DMS79 (cell line): ENCODE data around the gene IL18R1.

Source experiments
- DNase-seq: peaks from one replicate; lab custom pipeline; 2025; lab: John Stamatoyannopoulos, UW

Gene IL18R1

GRCh38 chr2:102345329-102345920, 10.2 kb upstream of the IL18R1 start:
- no peak for DNase-seq

GRCh38 chr2:102346381-102347130, 9.0 kb upstream of the IL18R1 start:
- no peak for DNase-seq

GRCh38 chr2:102350137-102350793, 5.3 kb upstream of the IL18R1 start:
- DNase-seq: no peak

- DNase-seq: no peak
Measured at GRCh38 chr2:102356381-102356712, 751 bp downstream of the IL18R1 start.

- no peak for DNase-seq
Measured at GRCh38 chr2:102356741-102357140, 1.1 kb downstream of the IL18R1 start.

GRCh38 chr2:102357937-102358336, 2.3 kb downstream of the IL18R1 start:
- no peak for DNase-seq

GRCh38 chr2:102358496-102358895, 2.9 kb downstream of the IL18R1 start:
- DNase-seq: no peak

GRCh38 chr2:102359527-102359926, 3.9 kb downstream of the IL18R1 start:
- no peak for DNase-seq

GRCh38 chr2:102361632-102362241, 6.1 kb downstream of the IL18R1 start:
- no peak for DNase-seq

- DNase-seq: no peak
Measured at GRCh38 chr2:102365763-102366162, 10.2 kb downstream of the IL18R1 start.

GRCh38 chr2:102366406-102367112, 11.0 kb downstream of the IL18R1 start:
- no peak for DNase-seq

GRCh38 chr2:102367331-102367971, 11.9 kb downstream of the IL18R1 start:
- DNase-seq: no peak

- DNase-seq: no peak
Measured at GRCh38 chr2:102368461-102369109, 13.0 kb downstream of the IL18R1 start.

- no peak for DNase-seq
Measured at GRCh38 chr2:102369866-102370265, 14.3 kb downstream of the IL18R1 start.

- DNase-seq: no peak
Measured at GRCh38 chr2:102376052-102376591, 20.5 kb downstream of the IL18R1 start.

GRCh38 chr2:102383722-102384121, 28.1 kb downstream of the IL18R1 start:
- no peak for DNase-seq

GRCh38 chr2:102385522-102385921, 29.9 kb downstream of the IL18R1 start:
- DNase-seq: no peak

GRCh38 chr2:102386004-102386403, 30.4 kb downstream of the IL18R1 start:
- no peak for DNase-seq

- DNase-seq: no peak
Measured at GRCh38 chr2:102386867-102387541, 31.4 kb downstream of the IL18R1 start.

GRCh38 chr2:102387763-102388546, 32.4 kb downstream of the IL18R1 start:
- no peak for DNase-seq
